Panc1 (cell line): Measurements from ENCODE around the gene SLC2A11. TPM values are rescaled to one million over a fixed set of nuclear protein-coding genes. Genes with fewer than 3 reads are reported as not detected.

Experiments
- ATAC-seq: fragments of 200-7000 bp; cut with Tn5 transposase; 2 replicates; pipeline ENCODE4 v1.9.1; 2020; ENCODE audit warnings: mild to moderate bottlenecking, moderate library complexity
- BruUV-seq: library from RNA; stranded (reverse); fragments of 400-500 nt; replicated peaks from 2 replicates; lab custom pipeline; 2021; lab: Mats Ljungman, UMichigan
- CTCF ChIA-PET: fragments of 300-600 bp; sonication (Branson Sonifier 250); formaldehyde crosslinking; loops from one replicate; lab custom pipeline; 2022; ENCODE audit warnings: antibody characterized with exemption; lab: Charles Lee
- POLR2A ChIA-PET: fragments of 300-600 bp; sonication (Branson Sonifier 250); formaldehyde crosslinking; loops from one replicate; lab custom pipeline; 2022; ENCODE audit warnings: antibody characterized with exemption; lab: Charles Lee
- DNase-seq: peaks from one replicate; pipeline ENCODE4 v3.0.0-alpha.2; 2010; ENCODE audit warnings: low read depth, low spot score
- H3K27ac ChIP-seq: 2 replicates; pipeline ENCODE4 v1.5.1; 2011; ENCODE audit warnings: mild to moderate bottlenecking, low read length, inconsistent platforms
- H3K27me3 ChIP-seq: fragments of 200-500 bp; sonication (Bioruptor generic); 2 replicates; pipeline ENCODE4 v1.6.0; 2014; ENCODE audit warnings: low read length, inconsistent platforms; ENCODE audit not compliant: control insufficient read depth, insufficient read depth
- H3K36me3 ChIP-seq: fragments of 200-500 bp; sonication (Bioruptor generic); 2 replicates; pipeline ENCODE4 v1.5.1; 2014; ENCODE audit warnings: inconsistent platforms, mild to moderate bottlenecking, low read length, moderate library complexity; ENCODE audit not compliant: control insufficient read depth, insufficient read depth
- H3K4me1 ChIP-seq: 2 replicates; pipeline ENCODE4 v1.5.1; 2011; ENCODE audit warnings: inconsistent platforms, mild to moderate bottlenecking, low read length, moderate library complexity; ENCODE audit not compliant: control insufficient read depth, insufficient read depth
- H3K4me3 ChIP-seq, 2 experiments: 2 replicates each; pipeline ENCODE4 v1.5.1; 2011 to 2012; ENCODE audit warnings: low read depth in 2 of 2, low read length in 2 of 2, mild to moderate bottlenecking in 2 of 2, inconsistent platforms in 1 of 2, moderate library complexity in 1 of 2
- H3K9me3 ChIP-seq: fragments of 200-500 bp; sonication (Bioruptor generic); 2 replicates; pipeline ENCODE4 v1.5.1; 2014; ENCODE audit warnings: low read depth, mild to moderate bottlenecking, inconsistent platforms, low read length, moderate library complexity; ENCODE audit not compliant: control insufficient read depth, insufficient read depth
- CTCF ChIP-seq: fragments of 450-650 bp; IDR thresholded peaks from 2 replicates; pipeline ENCODE4 v1.5.1; 2017; ENCODE audit warnings: mild to moderate bottlenecking
- POLR2AphosphoS5 ChIP-seq: IDR thresholded peaks from 2 replicates; pipeline ENCODE4 v1.6.1; 2012; ENCODE audit warnings: mild to moderate bottlenecking, low read depth, low read length, moderate library complexity
- REST ChIP-seq, 2 experiments: IDR thresholded peaks; 2 replicates each; pipeline ENCODE4 v1.6.1; 2011 to 2012; ENCODE audit warnings: low read depth in 2 of 2, control low read depth in 1 of 2, low read length in 1 of 2, mild to moderate bottlenecking in 1 of 2, moderate library complexity in 1 of 2; ENCODE audit not compliant: insufficient read depth in 1 of 2
- SIN3A ChIP-seq: IDR thresholded peaks from 2 replicates; pipeline ENCODE4 v1.6.1; 2012; ENCODE audit warnings: low read depth, mild to moderate bottlenecking, low read length, moderate library complexity, borderline replicate concordance; ENCODE audit not compliant: insufficient read depth
- TCF7L2 ChIP-seq: IDR thresholded peaks from 2 replicates; pipeline ENCODE4 v1.6.1; 2011; ENCODE audit warnings: mild to moderate bottlenecking, low read depth, low read length, inconsistent platforms
- in situ Hi-C: cut with HindIII; loops from 2 replicates; pipeline ENCODE4 v1.10.0; 2016; ENCODE audit warnings: low sequenced_read_pairs, low pct_unique_long_range_greater_than_20kb
- intact Hi-C: fragments of 100-400 bp; cut with micrococcal nuclease; formaldehyde crosslinking; loops from one replicate; pipeline ENCODE4 v1.10.0; 2022; ENCODE audit not compliant: unreplicated experiment
- total RNA-seq: library from RNA; stranded (reverse); gene quantifications from one replicate; pipeline ENCODE4 v1.2.1, GENCODE V29; 2021; ENCODE audit not compliant: unreplicated experiment

SLC2A11 gene
- total RNA-seq, 1 experiment from 2014 or later: 33.8 TPM

- ChIA-PET CTCF (interaction anchor here (0.5 kb wide), 1 partner anchor 15 kb away, joined by 3 read pairs; no protein-coding TSS in a partner anchor), POLR2A (no interaction called here)
- in situ Hi-C loops: no loop called here
- DNase-seq (no peak), ATAC-seq (no peak)
- no peaks in the 10 kb centered on the region for H3K36me3 ChIP-seq
- H3K27me3 ChIP-seq: no peaks in the 10 kb centered on the region
- H3K9me3 ChIP-seq: no peaks in the 10 kb centered on the region
- no peak overlapping the region for H3K27ac ChIP-seq
- H3K4me1 ChIP-seq: no peaks in the 10 kb centered on the region; the same call in none of the 2 replicates
- intact Hi-C loops: loop anchor here (10.0 kb wide), 2 partner anchors 71 to 221 kb away; partner anchors contain the start of gene MMP11
- BruUV-seq: no TSS peak
- TF ChIP-seq TCF7L2 (no peak), CTCF (no peak), SIN3A (no peak), REST (IDR thresholded peaks at IDR 0.05; ENCODE audit: insufficient read depth in 1 of 2, low read depth in 2 of 2, low read length in 1 of 2) (no peak), POLR2AphosphoS5 (no peak)
- no peak overlapping the region for H3K4me3 ChIP-seq
Measured at GRCh38 chr22:23845265-23846080, 12.2 kb upstream of the SLC2A11 start.

GRCh38 chr22:23846081-23846469 is 11.6 kb upstream of the SLC2A11 start:
- in situ Hi-C loops: no loop called here
- DNase-seq: no peak
- no peaks in the 10 kb centered on the region for H3K27me3 ChIP-seq
- intact Hi-C loops: loop anchor here (10.0 kb wide), 2 partner anchors 71 to 221 kb away; partner anchors contain the start of gene MMP11
- TF ChIP-seq TCF7L2 (no peak), REST (IDR thresholded peaks at IDR 0.05; ENCODE audit: insufficient read depth in 1 of 2, low read depth in 2 of 2, low read length in 1 of 2) (no peak), POLR2AphosphoS5 (no peak), SIN3A (no peak), CTCF (no peak)
- ChIA-PET CTCF (interaction anchor here (0.5 kb wide), 1 partner anchor 14 kb away, joined by 3 read pairs; no protein-coding TSS in a partner anchor), POLR2A (no interaction called here)
- no peaks in the 10 kb centered on the region for H3K9me3 ChIP-seq
- no peaks in the 10 kb centered on the region; the same call in none of the 2 replicates for H3K4me1 ChIP-seq
- no peak for ATAC-seq
- no peaks in the 10 kb centered on the region for H3K36me3 ChIP-seq
- H3K4me3 ChIP-seq: no peak overlapping the region
- BruUV-seq: no TSS peak
- H3K27ac ChIP-seq: no peak overlapping the region
